NCI-H345 treated with DMSO at 0.1 percent for 48 hours (cell line): Measurements from ENCODE around the gene PDPK1.
"Not testable (repeated sequence)": the region's sequence is repeated elsewhere in the genome, so short reads cannot be mapped to it uniquely, and the experiment has no call there.

ENCODE experiments used
- DNase-seq: peaks from one replicate; lab custom pipeline; 2025; ENCODE audit not compliant: unreplicated experiment; lab: John Stamatoyannopoulos, UW

PDPK1 gene

DNA sequence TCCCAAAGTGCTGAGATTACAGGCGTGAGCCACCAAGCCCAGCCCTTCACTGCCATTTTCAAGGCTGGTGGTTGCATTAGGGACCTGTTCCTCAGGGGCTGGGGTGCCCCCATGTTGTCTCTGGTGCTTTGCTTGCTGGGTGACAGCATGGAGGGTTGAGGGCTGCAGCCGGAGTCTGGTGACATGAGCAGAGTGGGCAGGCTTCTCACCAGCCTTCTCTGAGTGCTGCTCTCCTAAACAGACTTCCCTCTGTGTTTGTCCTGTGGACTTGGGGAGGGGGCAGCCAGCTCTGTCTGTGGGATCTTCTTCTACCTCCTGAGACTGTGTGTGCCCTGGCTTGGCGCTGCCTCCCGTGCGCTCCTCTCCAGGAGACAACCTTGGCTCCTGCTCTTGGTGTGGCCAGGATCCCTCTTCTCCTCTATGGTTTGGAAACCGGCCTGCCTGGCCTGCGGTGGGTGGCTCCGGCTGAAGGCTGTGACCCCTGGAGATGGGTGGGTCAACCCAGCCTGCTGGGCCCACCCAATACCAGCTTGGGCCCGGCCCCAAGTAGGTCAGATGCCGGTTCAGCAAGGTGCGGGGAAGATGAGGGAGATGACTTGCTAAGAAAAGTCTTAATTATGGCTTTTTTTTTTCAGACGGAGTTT is 72.1 kb downstream of the PDPK1 start:
- no peak for DNase-seq

GRCh38 chr16:2610781-2611498 is 73.1 kb downstream of the PDPK1 start:
- no peak for DNase-seq

GRCh38 chr16:2611499-2611862 is 73.7 kb downstream of the PDPK1 start:
- DNase-seq, result no peak

DNA sequence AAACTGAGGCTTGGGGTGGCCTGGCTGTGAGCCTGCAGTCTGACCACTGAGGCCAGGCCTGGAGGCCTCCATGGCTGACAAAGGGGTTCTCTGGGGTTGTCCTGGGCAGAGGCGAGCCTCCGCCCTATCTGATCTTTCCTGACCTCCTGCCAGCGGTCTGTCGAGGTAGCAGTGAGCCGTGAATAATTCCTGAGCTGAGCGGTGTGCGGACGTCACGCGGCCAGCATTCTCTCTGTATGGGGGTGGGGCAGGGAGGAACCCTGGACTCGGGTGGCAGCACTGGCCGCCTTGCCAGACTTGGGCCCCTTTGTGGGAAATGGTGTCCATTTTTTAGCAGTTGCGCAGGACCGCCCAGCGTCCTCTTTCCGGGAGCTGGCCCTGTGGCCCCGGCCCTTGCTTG is 74.1 kb downstream of the PDPK1 start:
- DNase-seq, result not testable (repeated sequence)

GRCh38 chr16:2613251-2613650 is 75.4 kb downstream of the PDPK1 start:
- DNase-seq, result not testable (repeated sequence)

DNA sequence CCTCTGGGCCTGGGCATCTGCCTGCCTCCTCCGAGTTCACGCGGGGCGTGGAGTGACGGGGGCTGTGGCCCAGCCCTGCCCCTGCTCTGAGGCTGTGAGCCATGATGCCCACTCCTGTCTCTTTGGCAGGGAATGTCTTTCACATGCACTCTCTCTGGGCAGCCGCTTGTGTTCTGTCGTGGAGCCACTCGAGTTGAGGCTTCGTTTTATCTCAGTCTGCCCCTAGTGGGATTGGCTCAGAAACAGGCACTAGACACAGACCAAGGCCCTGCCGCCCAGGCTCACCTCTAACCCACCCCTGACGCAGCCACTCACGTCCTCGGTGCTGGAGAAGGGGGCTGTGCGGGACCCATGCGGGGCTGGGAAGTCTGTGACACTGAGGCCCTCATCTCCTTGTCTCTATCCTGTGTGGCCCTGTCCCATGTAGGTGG is 77.0 kb downstream of the PDPK1 start:
- no peak for DNase-seq

GRCh38 chr16:2618964-2619363 is 81.1 kb downstream of the PDPK1 start:
- DNase-seq, result not testable (repeated sequence)

DNA sequence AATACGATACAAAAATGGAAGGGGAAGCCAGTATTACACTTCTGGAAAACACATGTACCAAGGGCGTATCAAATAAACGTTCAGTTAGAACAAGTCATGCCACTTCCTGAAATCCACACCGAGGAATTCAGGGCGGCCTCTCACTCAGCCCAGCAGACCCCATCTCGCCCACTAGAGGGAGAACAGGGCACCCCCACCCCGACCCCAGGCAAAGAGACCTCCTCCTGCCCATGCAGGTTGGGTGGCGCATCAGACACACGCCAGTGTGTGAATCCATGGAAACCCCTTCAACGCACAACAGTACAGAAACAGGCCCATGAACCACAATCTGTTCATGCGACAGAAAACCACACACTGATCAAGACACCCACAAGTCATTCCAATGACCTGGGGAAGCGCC is 81.8 kb downstream of the PDPK1 start:
- DNase-seq, result not testable (repeated sequence)

DNA sequence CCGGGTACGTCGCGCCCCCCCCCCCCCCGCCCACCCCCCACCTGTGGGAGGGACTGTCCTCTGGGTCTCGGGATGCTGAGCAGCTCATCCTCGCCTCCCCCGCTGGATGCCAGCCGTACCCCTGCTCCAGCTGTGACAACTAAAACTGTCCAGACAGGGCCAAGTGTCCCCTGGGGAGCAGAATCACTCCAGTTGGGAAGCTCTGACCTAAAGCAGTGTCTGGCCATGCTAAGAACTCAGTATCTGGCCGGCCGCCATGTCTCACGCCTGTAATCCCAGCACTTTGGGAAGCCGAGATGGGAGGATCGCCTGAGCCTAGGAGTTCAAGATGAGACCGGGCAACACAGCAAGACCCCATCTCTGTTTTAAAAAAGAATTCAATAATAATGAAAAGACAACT is 83.0 kb downstream of the PDPK1 start:
- DNase-seq, result not testable (repeated sequence)

DNA sequence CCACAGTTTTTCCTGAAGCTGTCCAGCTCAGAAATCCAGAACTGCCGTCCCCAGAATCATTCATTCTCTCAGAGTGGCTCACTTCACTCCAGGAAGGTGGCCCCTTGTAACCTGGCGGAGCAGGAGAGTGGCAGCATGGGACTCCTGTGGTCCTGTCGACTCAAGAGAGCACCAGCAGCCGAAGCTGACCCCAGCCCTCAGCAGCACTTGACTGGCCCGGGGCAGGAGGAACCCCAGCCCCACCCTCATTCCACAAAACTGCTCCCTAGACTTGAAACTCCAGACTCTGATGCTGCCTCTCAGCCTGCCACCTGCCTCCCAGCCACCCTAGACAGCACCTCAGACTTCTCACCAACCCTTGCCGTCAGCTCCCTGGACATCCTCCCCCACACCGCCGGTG is 83.6 kb downstream of the PDPK1 start:
- DNase-seq, result not testable (repeated sequence)

- DNase-seq, result not testable (repeated sequence)
Measured at GRCh38 chr16:2627075-2627474, 89.3 kb downstream of the PDPK1 start.

DNA sequence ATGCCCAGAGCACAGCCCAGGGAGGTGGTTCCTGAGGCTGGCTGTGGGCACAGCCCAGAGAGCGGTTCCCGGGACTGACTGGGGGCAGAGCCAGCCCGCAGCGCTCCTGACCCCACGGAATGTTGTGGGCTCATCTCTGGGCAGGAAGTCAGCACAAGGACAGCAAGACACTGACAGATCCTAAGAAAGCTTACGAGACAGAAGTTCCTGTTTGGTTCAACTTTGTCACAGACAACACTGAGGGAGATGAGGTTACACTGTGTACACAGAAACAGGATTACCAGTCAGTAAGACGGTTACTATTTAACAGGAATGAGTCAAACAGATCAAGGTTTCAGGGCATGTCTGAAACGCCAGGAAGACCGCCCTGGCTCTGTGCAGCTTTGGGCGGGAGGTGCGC is 93.4 kb downstream of the PDPK1 start:
- not testable (repeated sequence) for DNase-seq

DNA sequence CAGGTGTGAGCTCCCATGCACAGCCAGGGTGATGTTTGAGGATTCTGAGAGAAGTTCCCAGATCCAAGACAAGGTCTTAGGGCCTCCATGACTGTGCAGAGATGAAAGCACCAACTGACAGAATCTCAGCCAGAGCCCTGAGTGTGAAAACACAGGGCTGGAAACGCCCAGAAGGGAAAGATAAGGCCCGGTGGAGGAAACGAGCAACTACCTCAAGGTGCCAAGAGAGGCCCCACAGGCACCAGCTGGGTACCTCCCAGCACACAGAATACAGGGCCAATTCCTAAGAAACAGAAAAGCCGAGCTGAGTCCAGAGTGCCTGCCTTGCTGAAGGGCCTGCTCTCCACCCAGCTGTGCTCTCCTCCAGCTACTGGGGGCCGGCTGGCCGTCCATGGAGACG is 94.5 kb downstream of the PDPK1 start:
- not testable (repeated sequence) for DNase-seq

DNA sequence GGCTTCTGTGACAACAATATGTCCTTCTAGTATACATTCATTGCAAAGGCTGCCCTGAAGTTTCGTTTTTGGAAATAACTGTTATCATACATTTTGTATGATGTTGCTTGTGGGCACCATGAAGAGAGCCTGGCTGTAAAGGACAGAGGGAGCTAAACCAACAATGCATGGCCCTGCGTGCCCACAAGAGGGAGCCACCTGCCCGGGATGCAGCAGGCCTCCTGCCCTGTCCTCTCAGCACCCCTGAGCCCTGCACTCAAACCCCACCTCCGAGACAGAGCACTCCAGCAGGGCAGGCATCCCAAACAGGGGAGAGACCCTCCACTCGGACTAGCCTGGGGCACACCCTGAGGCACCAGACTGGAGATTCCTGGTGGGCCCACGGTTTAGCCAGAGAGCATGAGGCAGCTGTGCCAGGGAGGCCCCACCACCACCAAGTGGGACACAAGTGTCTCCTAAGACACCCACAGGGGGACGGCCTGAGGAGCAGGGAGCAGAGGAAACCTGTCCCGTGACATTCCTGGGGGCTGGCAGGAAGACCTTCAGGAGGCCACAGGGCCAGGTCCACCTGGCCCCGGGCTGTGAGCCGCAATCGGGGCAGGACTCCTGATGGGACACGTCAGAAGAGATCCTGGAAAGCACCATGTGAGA is 101.4 kb downstream of the PDPK1 start:
- not testable (repeated sequence) for DNase-seq

DNA sequence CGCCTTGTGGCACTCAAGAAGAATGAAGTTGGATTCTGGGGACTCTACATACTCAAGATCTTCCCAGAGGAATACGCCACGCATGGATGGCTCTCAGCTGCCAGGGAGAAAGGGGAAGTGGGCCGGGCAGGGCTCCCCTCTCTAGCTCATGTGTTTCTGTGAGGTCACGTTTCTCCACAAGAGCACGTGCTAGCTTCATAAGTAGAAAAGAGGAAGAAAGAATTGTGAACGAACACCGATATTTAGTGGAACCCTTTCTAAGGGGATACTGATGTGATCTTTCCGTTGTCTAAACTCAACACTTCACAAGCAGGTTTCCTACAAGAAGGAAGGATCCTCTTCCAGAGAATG is 101.9 kb downstream of the PDPK1 start:
- not testable (repeated sequence) for DNase-seq

DNA sequence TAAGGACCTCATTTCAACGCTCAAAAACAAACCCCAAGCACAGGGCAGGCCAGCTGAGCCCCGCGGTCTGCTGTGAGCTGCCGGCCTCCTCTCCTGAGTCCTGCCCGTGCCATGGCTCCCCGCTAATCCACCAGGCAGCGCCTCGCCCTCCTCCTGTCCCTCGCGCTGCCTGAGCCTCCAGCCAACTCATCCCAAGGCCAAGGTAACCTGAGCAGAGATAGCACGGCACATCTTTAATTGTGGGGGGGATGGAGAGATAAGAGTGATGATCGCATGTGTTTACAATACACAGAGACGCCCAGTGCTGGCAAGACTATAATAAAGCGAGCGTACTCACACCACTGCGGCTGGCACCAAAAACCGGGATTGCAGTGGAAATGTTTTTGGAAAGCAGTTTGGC is 104.7 kb downstream of the PDPK1 start:
- not testable (repeated sequence) for DNase-seq

DNA sequence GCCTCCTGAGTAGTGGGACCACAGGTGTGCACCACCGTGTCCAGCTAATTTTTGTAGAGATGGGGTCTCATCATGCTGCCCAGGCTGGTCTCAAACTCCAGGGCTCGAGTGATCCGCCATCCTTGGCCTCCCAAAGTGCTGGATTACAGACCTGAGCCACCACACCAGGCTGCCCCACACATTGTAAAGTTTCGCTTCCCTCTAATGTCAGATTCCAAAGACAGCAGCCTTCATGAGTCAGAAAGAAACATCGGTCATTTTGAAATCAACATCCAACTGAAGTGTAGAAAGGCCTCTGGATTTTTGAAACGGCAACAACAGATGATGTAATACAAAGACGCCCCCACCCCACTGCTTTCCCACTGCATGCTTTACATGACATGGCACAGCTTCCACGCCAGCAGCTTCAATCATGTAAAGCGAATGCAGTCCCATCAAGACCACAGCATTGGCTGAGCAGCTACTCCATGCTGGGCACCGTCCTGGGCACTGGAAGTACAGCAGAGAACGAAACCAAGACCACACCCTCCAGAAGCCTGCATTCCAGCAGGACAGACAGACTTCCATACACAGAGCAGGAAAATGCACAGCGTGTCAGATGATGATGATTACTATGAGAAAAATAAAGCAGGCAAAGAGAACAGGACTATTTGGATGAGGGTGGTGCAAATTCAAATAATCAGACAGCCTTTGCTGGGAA is 107.1 kb downstream of the PDPK1 start:
- DNase-seq, result not testable (repeated sequence)

DNA sequence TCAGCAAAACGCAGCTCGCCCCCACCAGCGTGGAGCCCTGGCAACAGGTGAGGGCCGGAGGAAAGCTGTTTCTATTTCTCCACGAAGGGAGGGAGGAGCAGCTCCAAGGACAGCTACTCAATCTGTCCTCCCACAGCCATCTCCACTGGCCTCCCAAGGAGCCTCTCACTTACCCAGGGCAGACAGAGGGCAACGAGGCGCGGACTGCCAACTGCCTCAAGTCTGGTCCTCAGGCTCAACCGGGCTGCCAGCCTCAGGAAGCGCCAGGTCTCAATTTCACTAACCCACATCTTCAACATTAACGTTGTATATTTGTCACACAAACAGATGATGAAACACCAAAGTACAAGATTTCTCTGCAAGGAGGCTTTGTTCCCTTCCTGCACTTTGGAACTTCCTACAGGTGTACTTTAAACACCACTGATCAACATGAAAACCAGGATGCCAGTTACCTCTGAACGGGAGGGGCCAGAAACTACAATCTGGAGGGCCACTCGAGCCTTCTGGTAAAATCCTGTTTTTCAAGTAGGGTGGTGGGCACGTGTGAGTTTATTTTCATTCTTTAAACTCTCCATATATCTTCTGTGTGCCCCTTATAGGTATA is 113.5 kb downstream of the PDPK1 start:
- DNase-seq, result not testable (repeated sequence)
